Spleen (tissue), 7 donors: ENCODE measurements around the gene FZD4.

Experiments used
- CTCF ChIP-seq, 11 experiments: fragments of 200-600 bp in 7 of 11; fragments of 450-650 bp in 4 of 11; sonication (generic) in 4 of 11; IDR thresholded peaks in 8 of 11; conservative IDR thresholded peaks in 3 of 11; 1 replicate in 7 of 11; 2 replicates in 4 of 11; pipeline versions ENCODE4 v1.4.0 to v1.8.0; 2016 to 2021; ENCODE audit warnings: antibody characterized with exemption in 11 of 11, inconsistent platforms in 4 of 11, mild to moderate bottlenecking in 1 of 11
- POLR2AphosphoS5 ChIP-seq, 3 donors: sonication (generic); formaldehyde crosslinking; IDR thresholded peaks; one replicate each; pipeline ENCODE4 v1.5.1; 2017; ENCODE audit warnings: antibody characterized with exemption in 3 of 3
- donor health status: DM: no; HTN: no; CAD: no; lungs with moderate emphysema.
- donor health status: DM: no; HTN: no; CAD: no.
- donor health status: DM: no; HTN: no; CAD: no.

DNA sequence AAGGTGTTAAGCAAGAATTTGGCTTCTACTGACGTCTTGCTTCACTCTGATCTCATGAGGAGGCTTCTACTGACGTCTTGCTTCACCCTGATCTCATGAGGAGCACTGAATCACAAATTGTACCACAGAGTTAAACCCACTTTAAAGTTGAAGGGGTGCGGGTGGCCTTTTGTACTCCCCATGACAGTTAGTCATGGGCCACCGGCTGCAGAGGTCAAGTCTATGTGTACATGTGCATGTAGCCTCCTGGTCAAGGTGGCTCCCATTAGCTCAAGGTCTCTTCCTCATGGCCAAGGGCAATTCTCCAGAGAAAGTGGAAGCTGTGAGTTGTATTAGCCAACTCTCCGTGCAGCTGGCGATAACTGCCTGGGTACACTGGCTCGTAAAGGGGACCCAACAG, 23.1 kb upstream of the FZD4 start:
- TF ChIP-seq CTCF (IDR thresholded peaks at IDR 0.05 in 8 of 11, conservative IDR thresholded peaks at IDR 0.05 in 3 of 11) (no peak), POLR2AphosphoS5 (IDR thresholded peaks at IDR 0.05) (peak in 1 of 3 donors; percentile 56)
